CD8-positive, alpha-beta memory T cell (primary cell): ENCODE results near the gene POLR3A. TPM values are rescaled to one million over a fixed set of nuclear protein-coding genes. Genes with fewer than 3 reads are reported as not detected.

Experiments used
- CTCF ChIA-PET: fragments of 350-600 bp; sonication (Branson Sonifier 250); formaldehyde crosslinking; loops from one replicate; lab custom pipeline; 2021; ENCODE audit warnings: antibody characterized with exemption; lab: Charles Lee
- POLR2A ChIA-PET: fragments of 350-600 bp; sonication (Branson Sonifier 250); formaldehyde crosslinking; loops from one replicate; lab custom pipeline; 2021; ENCODE audit warnings: antibody characterized with exemption; lab: Charles Lee
- DNase-seq, 5 donors: peaks; one replicate each; pipeline versions ENCODE4 v3.0.0 to v3.0.0-alpha.2; 2020 to 2022; ENCODE audit warnings: mixed read lengths in 1 of 5
- H3K27ac ChIP-seq: one replicate; pipeline ENCODE4 v1.7.0; 2013; ENCODE audit warnings: low read depth, mild to moderate bottlenecking, low read length, moderate library complexity
- H3K27me3 ChIP-seq: 2 replicates; pipeline ENCODE4 v1.7.0; 2013; ENCODE audit warnings: low read length, mild to moderate bottlenecking; ENCODE audit not compliant: insufficient read depth, poor library complexity, severe bottlenecking
- H3K36me3 ChIP-seq: 2 replicates; pipeline ENCODE4 v1.7.0; 2013; ENCODE audit warnings: mild to moderate bottlenecking, low read length, moderate library complexity; ENCODE audit not compliant: insufficient read depth
- H3K4me1 ChIP-seq: 2 replicates; pipeline ENCODE4 v1.7.0; 2013; ENCODE audit warnings: mild to moderate bottlenecking, low read length, moderate library complexity; ENCODE audit not compliant: insufficient read depth
- H3K4me3 ChIP-seq: 2 replicates; pipeline ENCODE4 v1.7.0; 2013; ENCODE audit warnings: mild to moderate bottlenecking, low read length
- H3K9me3 ChIP-seq: 2 replicates; pipeline ENCODE4 v1.7.0; 2013; ENCODE audit warnings: mild to moderate bottlenecking, low read length
- H3K27ac Mint-ChIP-seq, 8 donors: one replicate each; pipeline ENCODE4 v1.8.0; 2020 to 2021; ENCODE audit warnings: mixed read lengths in 8 of 8, mild to moderate bottlenecking in 6 of 8, inconsistent platforms in 3 of 8, moderate library complexity in 3 of 8
- H3K27me3 Mint-ChIP-seq, 2 donors: one replicate each; pipeline ENCODE4 v1.8.0; 2020 to 2021; ENCODE audit warnings: mixed read lengths in 2 of 2, mild to moderate bottlenecking in 1 of 2, moderate library complexity in 1 of 2
- H3K36me3 Mint-ChIP-seq, 3 donors: one replicate each; pipeline ENCODE4 v1.8.0; 2020 to 2021; ENCODE audit warnings: mixed read lengths in 3 of 3, inconsistent platforms in 1 of 3, mild to moderate bottlenecking in 1 of 3
- H3K4me1 Mint-ChIP-seq, 3 donors: one replicate each; pipeline ENCODE4 v1.8.0; 2020 to 2021; ENCODE audit warnings: mixed read lengths in 3 of 3, inconsistent platforms in 1 of 3, mild to moderate bottlenecking in 1 of 3
- H3K4me3 Mint-ChIP-seq, 7 donors: one replicate each; pipeline ENCODE4 v1.8.0; 2020 to 2021; ENCODE audit warnings: mixed read lengths in 7 of 7, mild to moderate bottlenecking in 6 of 7, moderate library complexity in 4 of 7, inconsistent platforms in 2 of 7
- H3K9me3 Mint-ChIP-seq, 5 donors: one replicate each; pipeline ENCODE4 v1.8.0; 2020 to 2022; ENCODE audit warnings: mixed read lengths in 5 of 5, mild to moderate bottlenecking in 3 of 5, moderate library complexity in 2 of 5, inconsistent platforms in 1 of 5
- polyA plus RNA-seq: library from polyadenylated mRNA; unstranded; fragments of 300-500 nt; fragmentation: Illumina TruSeq; gene quantifications from one replicate; pipeline ENCODE4 v1.2.3, GENCODE V29; 2021
- total RNA-seq, 2 experiments: library from RNA; stranded (reverse); gene quantifications; one replicate each; pipeline ENCODE4 v1.2.3, GENCODE V29; 2021

Gene POLR3A
- total and polyA plus RNA-seq, 3 experiments from 2014 or later = 10.2 to 27.2 (median 26.0) TPM

DNA sequence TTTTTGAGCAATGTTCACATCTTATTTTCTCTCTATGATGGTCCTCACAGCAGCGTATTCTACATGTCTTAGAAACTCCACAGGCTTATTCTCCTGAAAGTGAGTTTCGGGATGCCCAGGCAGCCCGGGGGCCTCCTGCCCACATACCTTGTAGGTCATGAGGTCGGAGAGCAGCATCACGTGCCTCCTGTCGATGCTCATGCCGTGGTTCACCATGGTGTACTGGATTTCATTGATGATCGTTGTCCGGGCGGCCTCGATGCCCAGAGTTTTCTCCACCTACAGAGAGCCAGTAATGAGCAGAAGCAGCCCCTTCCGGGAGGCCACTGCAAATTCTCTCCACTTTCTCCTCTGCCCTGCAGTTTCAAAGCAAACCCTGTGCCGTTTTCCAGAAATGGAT, 48.0 kb downstream of the POLR3A start:
- Mint-ChIP-seq H3K27ac (no peak overlapping the region), H3K4me1 (no peaks in the 10 kb centered on the region), H3K27me3 (no peaks in the 10 kb centered on the region), H3K36me3 (peaks cover 6 to 95% (median 37%) of the 10 kb centered on the region in 3 donors), H3K9me3 (no peaks in the 10 kb centered on the region), H3K4me3 (no peak overlapping the region)
- H3K4me1 ChIP-seq = no peaks in the 10 kb centered on the region
- no peaks in the 10 kb centered on the region for H3K27me3 ChIP-seq
- POLR2A ChIA-PET = no interaction called here
- no peak overlapping the region for H3K4me3 ChIP-seq
- CTCF ChIA-PET = no interaction called here
- no peaks in the 10 kb centered on the region for H3K9me3 ChIP-seq
- H3K27ac ChIP-seq = no peak overlapping the region
- DNase-seq = no peak
- H3K36me3 ChIP-seq = peaks cover 63% of the 10 kb centered on the region

- ChIA-PET POLR2A (no interaction called here), CTCF (no interaction called here)
- H3K27ac Mint-ChIP-seq = no peak overlapping the region
- Histone ChIP-seq H3K27ac (no peak overlapping the region), H3K9me3 (no peaks in the 10 kb centered on the region), H3K27me3 (no peaks in the 10 kb centered on the region), H3K4me3 (no peak overlapping the region), H3K36me3 (peaks cover 49% of the 10 kb centered on the region), H3K4me1 (no peaks in the 10 kb centered on the region)
- H3K27me3 Mint-ChIP-seq = no peaks in the 10 kb centered on the region
- no peak overlapping the region for H3K4me3 Mint-ChIP-seq
- no peaks in the 10 kb centered on the region for H3K9me3 Mint-ChIP-seq
- H3K36me3 Mint-ChIP-seq = peaks cover 6 to 85% (median 30%) of the 10 kb centered on the region in 3 donors
- no peak for DNase-seq
- no peaks in the 10 kb centered on the region for H3K4me1 Mint-ChIP-seq
Observed at GRCh38 chr10:77979221-77979620, 50.1 kb downstream of the POLR3A start.

- Histone ChIP-seq H3K27ac (no peak overlapping the region), H3K27me3 (no peaks in the 10 kb centered on the region), H3K4me3 (no peak overlapping the region), H3K4me1 (no peaks in the 10 kb centered on the region), H3K9me3 (no peaks in the 10 kb centered on the region), H3K36me3 (peaks cover 41% of the 10 kb centered on the region)
- Mint-ChIP-seq H3K27me3 (no peaks in the 10 kb centered on the region), H3K4me3 (no peak overlapping the region), H3K36me3 (peaks cover 6 to 77% (median 30%) of the 10 kb centered on the region in 3 donors), H3K4me1 (no peaks in the 10 kb centered on the region), H3K9me3 (no peaks in the 10 kb centered on the region), H3K27ac (peak overlapping the region in 2 of 8 donors; percentile 42 to 93)
- ChIA-PET CTCF (no interaction called here), POLR2A (no interaction called here)
- DNase-seq = no peak
Observed at GRCh38 chr10:77978360-77978759, 51.0 kb downstream of the POLR3A start.

DNA sequence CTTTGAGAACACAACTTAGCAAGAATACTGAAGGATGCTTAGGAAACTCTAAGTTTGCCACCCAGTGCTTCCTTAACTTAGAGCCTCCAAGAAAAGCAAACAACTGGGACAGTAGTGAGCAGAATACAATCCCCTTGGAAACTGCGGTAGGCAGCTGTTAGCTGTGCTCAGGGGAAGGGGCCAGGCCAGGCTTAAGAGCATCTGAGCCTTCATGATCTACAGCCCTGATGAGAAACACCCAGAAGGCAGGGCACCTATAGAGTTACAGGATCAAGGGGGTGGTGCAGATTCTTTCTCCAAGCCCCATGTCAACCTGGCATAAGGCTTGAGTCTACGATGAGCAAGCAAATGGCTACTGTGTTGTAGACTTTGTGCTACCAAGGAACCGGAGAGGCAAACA, 51.4 kb downstream of the POLR3A start:
- no peaks in the 10 kb centered on the region for H3K27me3 ChIP-seq
- ChIA-PET CTCF (no interaction called here), POLR2A (no interaction called here)
- Mint-ChIP-seq H3K27me3 (no peaks in the 10 kb centered on the region), H3K4me1 (no peaks in the 10 kb centered on the region), H3K4me3 (no peak overlapping the region), H3K36me3 (peaks cover 6 to 72% (median 28%) of the 10 kb centered on the region in 3 donors), H3K9me3 (no peaks in the 10 kb centered on the region), H3K27ac (peak overlapping the region in 1 of 8 donors; percentile 93)
- H3K4me1 ChIP-seq = no peaks in the 10 kb centered on the region
- DNase-seq = no peak
- H3K27ac ChIP-seq = no peak overlapping the region
- no peak overlapping the region for H3K4me3 ChIP-seq
- no peaks in the 10 kb centered on the region for H3K9me3 ChIP-seq
- H3K36me3 ChIP-seq = peaks cover 37% of the 10 kb centered on the region

GRCh38 chr10:77977016-77977415, 52.3 kb downstream of the POLR3A start:
- no peak for DNase-seq
- ChIA-PET CTCF (no interaction called here), POLR2A (no interaction called here)
- Mint-ChIP-seq H3K9me3 (no peaks in the 10 kb centered on the region), H3K27me3 (no peaks in the 10 kb centered on the region), H3K36me3 (peaks cover 6 to 65% (median 26%) of the 10 kb centered on the region in 3 donors), H3K4me1 (peaks cover 0 to 4% (median 0%) of the 10 kb centered on the region in 3 donors), H3K4me3 (no peak overlapping the region), H3K27ac (no peak overlapping the region)
- Histone ChIP-seq H3K36me3 (peaks cover 29% of the 10 kb centered on the region), H3K27ac (no peak overlapping the region), H3K9me3 (no peaks in the 10 kb centered on the region), H3K27me3 (no peaks in the 10 kb centered on the region), H3K4me1 (no peaks in the 10 kb centered on the region), H3K4me3 (no peak overlapping the region)

DNA sequence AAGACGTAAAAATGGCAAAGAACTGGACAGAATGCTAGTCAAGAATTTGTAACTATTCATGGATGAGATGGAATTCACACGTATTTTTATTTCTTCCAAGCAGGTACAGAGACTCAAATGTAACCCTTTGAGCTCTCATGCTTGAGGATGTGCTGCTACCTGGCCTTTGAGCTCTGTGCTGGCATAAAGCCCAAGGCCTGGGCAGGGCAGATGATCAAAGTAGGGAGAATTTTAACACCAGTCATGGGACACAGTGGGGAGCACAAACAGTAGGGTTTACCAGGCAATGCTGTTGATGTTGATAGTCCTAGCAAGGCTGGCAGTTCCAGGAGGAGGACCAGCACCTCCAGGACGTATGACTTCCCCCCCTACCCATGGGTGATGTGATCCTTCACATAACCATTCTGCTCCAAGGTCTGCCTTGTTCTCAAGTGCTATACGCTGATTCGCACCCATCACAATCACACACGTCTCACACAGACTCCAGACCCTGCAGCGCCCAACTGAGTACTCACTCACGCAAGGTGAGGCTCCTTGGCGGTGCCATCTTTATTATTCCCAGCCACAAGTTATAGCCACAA, 54.1 kb downstream of the POLR3A start:
- peak overlapping the region in 1 of 8 donors; percentile 38 for H3K27ac Mint-ChIP-seq
- ChIA-PET CTCF (no interaction called here), POLR2A (no interaction called here)
- no peaks in the 10 kb centered on the region for H3K27me3 Mint-ChIP-seq
- Histone ChIP-seq H3K36me3 (peaks cover 16% of the 10 kb centered on the region), H3K4me3 (no peak overlapping the region), H3K27me3 (no peaks in the 10 kb centered on the region), H3K27ac (no peak overlapping the region), H3K4me1 (peaks cover 12% of the 10 kb centered on the region), H3K9me3 (no peaks in the 10 kb centered on the region)
- H3K36me3 Mint-ChIP-seq = peaks cover 3 to 52% (median 17%) of the 10 kb centered on the region in 3 donors
- H3K4me1 Mint-ChIP-seq = peaks cover 11 to 12% (median 12%) of the 10 kb centered on the region in 3 donors
- H3K9me3 Mint-ChIP-seq = no peaks in the 10 kb centered on the region
- H3K4me3 Mint-ChIP-seq = no peak overlapping the region
- DNase-seq = no peak

DNA sequence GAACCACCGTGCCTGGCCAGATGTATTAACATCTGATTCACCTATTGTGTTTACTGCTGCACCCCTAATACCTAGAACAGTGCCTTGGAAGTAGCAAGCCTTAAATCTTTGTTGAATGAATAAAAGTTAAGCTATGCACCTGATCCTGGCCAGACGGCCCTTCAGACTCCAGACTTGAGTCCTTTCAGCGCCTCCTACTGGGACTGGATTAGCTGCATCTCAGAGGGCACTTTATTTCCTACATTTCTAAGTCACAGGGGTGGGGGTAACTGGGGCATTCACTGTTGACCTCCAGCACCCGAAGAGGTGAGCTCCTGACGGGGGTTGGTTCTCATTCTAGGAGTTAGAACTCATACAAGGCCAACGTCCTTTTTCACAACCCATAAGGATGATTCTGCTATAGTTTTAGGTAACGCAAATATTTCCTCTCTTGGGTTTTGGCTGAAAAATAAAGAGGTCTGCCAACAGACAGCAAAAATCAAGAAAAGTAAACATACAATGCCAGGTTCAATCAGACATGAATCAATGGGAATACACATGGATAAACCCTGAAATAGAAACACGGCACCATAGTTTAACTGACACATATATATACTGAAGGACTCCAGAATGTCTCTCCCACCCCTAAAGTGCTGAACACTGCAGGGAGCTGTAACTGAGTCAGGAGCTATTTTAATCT, 54.8 kb downstream of the POLR3A start:
- POLR2A ChIA-PET = no interaction called here
- H3K4me3 Mint-ChIP-seq = no peak overlapping the region
- H3K27me3 Mint-ChIP-seq = no peaks in the 10 kb centered on the region
- H3K9me3 Mint-ChIP-seq = no peaks in the 10 kb centered on the region
- peaks cover 0 to 46% (median 12%) of the 10 kb centered on the region in 3 donors for H3K36me3 Mint-ChIP-seq
- Histone ChIP-seq H3K9me3 (no peaks in the 10 kb centered on the region), H3K27me3 (no peaks in the 10 kb centered on the region), H3K36me3 (peaks cover 11% of the 10 kb centered on the region), H3K4me3 (no peak overlapping the region), H3K4me1 (peaks cover 12% of the 10 kb centered on the region), H3K27ac (no peak overlapping the region)
- peaks cover 11 to 12% (median 12%) of the 10 kb centered on the region in 3 donors for H3K4me1 Mint-ChIP-seq
- CTCF ChIA-PET = no interaction called here
- H3K27ac Mint-ChIP-seq = peak overlapping the region in 2 of 8 donors; percentile 29 to 83
- no peak for DNase-seq

DNA sequence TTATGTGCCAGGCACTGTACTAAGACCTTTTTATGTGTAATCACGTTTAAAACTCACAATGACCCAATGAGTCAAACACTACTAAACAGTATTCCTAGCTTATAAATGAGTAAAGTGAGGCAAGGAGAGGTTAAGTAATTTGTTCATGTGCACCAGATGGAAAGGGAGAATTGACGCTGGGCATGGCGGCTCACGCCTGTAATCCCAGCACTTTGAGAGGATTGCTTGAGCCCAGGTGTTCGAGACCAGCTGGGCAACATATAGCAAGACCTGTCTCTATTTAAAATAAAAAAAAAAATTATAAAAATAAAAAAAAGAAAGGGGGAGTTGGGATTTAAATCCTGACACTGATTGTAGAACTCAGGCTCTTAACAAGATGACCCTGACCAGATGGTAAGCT, 56.0 kb downstream of the POLR3A start:
- H3K4me1 ChIP-seq = peaks cover 12% of the 10 kb centered on the region
- no peaks in the 10 kb centered on the region for H3K27me3 Mint-ChIP-seq

More for the DNA sequence above, 56.0 kb downstream of the POLR3A start:
- H3K36me3 Mint-ChIP-seq = peaks cover 0 to 35% (median 11%) of the 10 kb centered on the region in 3 donors
- H3K9me3 ChIP-seq = no peaks in the 10 kb centered on the region
- no peaks in the 10 kb centered on the region for H3K9me3 Mint-ChIP-seq
- ChIA-PET POLR2A (no interaction called here), CTCF (no interaction called here)
- peaks cover 4% of the 10 kb centered on the region for H3K36me3 ChIP-seq
- H3K4me3 Mint-ChIP-seq = no peak overlapping the region
- no peaks in the 10 kb centered on the region for H3K27me3 ChIP-seq
- no peak overlapping the region for H3K27ac ChIP-seq
- H3K4me1 Mint-ChIP-seq = peaks cover 11 to 12% (median 12%) of the 10 kb centered on the region in 3 donors
- no peak overlapping the region for H3K27ac Mint-ChIP-seq
- no peak for DNase-seq
- H3K4me3 ChIP-seq = no peak overlapping the region
